GM19025 (cell line): ENCODE results near the gene ATP6V0A1.
"Not testable (repeated sequence)": the region's sequence is repeated elsewhere in the genome, so short reads cannot be mapped to it uniquely, and the experiment has no call there.

Experiments used
- ATAC-seq: cut with Tn5 transposase; IDR thresholded peaks from one replicate; pipeline ENCODE4 v1.9.1; 2021; ENCODE audit warnings: mild to moderate bottlenecking, low read depth, moderate library complexity; ENCODE audit not compliant: unreplicated experiment

Gene ATP6V0A1

DNA sequence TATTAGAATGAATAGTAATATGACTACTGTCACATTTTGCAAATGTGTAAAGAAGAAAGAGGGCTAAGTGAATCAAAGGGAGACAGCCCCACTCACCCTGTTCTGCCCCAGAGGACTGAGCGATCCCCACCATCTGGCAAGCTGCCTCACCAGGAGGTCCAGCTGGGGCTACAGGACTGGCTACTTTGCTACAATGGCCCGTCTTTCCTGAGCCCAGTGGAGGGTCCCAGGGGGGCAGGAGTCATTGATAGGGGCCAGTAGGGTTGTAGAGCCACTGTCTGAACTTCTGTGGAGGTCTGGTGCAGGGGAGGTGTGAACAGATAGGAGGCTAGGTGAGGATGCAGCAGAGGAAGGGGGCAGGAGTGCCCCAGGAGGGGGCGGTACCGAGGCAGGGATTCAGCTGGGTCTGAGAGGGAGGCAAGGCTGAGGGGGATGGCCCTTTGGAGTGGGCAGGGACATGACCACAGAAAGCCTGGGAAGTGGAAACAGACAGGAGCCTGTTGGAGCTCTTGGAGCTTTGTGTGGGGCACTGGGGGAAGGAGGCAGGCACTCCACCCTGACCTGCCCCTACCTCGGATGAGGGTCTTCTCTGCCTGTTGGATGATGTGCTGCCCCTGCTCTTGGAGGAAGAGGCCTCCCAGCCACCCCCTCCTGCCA, 97.4 kb downstream of the ATP6V0A1 start:
- not testable (repeated sequence) for ATAC-seq

DNA sequence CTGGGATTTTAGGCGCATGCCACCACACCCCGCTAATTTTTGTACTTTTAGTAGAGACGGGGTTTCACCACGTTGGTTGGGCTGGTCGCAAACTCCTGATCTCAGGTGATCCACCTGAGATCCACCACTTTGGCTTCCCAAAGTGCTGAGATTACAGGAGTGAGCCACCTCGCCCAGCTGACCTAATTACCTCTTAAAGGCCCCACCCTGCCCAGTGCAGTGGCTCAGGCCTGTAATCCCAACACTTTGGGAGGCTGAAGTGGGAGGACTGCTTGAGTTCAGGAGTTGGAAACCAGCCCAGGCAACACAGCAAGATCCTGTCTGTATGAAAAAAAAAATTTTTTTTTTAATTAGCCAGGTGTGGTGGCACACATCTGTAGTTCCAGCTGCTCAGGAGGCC, 100.4 kb downstream of the ATP6V0A1 start:
- ATAC-seq, result no peak

DNA sequence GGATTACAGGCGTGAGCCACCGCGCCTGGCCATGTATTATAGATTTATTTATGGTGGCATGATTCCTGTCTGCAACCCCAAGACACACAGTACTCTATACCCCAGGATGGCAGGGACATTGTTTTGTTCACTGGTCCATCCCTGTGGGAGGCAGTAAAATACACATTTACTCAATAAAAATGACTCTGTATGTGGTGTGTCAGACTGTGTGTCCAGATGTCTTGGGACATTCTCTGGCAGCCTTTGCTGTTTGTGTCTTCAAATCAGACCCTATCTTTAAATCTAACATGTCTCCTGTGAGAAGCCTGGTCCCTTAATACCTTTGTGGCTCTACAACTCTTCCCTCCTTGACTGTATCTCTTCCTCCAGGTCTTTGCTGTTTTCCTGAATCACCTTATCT, 101.6 kb downstream of the ATP6V0A1 start:
- no peak for ATAC-seq

GRCh38 chr17:42561897-42562387, 103.3 kb downstream of the ATP6V0A1 start, which contains the start of gene COASY:
Gene COASY, plus strand, starts transcription at chr17:42562148. Its CDS starts 475 bp downstream, at chr17:42562623.
- ATAC-seq, result no peak

- no peak for ATAC-seq
Observed at GRCh38 chr17:42562388-42563142, 103.9 kb downstream of the ATP6V0A1 start.

DNA sequence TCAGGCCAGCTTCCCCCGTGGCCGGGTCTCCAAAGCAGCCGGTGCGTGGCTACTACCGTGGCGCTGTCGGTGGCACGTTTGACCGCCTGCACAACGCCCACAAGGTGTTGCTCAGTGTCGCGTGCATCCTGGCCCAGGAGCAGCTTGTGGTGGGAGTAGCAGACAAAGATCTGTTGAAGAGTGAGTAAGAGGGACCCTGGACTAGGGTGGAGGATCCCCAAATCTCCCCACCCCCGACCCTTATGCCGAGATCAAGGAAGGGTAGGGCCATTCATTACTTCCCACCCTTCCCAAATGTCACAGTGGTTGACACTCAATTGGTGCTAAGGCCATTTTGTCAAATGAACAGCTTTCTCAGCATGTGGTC, 104.4 kb downstream of the ATP6V0A1 start:
- ATAC-seq, result no peak

DNA sequence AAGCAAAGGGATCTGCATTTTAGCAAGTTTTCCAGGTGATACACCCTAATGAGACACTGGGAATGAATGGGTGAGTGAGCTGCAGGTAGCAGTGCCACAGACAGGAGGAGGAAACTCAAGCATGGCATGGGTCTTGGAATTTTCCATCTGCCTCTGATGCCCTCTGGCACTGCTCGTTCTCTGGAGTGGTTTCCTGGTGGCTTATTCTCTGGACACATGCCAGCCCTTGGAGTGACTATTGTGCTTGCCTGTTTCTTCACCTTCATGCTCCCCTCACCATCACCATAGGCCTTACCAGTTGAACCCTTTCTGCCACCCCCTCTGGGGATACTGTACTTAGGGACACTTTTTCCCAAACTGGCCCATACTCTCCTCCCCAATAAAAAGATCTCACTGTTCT, 104.9 kb downstream of the ATP6V0A1 start:
- no peak for ATAC-seq

- ATAC-seq, result no peak
Observed at GRCh38 chr17:42563950-42564349, 105.3 kb downstream of the ATP6V0A1 start.

DNA sequence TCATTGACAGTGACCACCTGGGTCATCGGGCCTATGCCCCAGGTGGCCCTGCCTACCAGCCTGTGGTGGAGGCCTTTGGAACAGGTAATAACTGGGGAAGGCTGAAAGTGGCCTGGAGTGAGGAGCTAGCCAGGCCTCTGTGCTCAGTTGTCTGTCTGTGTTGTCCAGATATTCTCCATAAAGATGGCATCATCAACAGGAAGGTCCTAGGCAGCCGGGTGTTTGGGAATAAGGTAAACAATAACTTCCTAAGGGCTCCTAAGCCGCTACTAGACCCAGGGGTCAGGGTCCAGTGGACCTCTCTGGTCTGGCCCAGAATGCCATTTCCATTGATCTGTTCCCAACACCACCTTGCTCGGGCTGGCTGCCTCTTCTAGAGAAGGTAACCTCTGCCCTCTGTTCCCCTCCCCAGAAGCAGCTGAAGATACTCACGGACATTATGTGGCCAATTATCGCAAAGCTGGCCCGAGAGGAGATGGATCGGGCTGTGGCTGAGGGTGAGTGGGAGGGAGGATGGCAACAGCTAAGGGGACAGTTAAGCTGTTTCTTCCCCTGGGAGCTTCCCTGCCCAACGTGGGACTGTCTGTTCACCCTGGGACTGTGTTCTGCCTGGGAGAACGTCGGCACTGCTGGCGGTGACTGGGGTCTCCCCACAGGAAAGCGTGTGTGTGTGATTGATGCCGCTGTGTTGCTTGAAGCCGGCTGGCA, 106.3 kb downstream of the ATP6V0A1 start:
- ATAC-seq, result no peak

DNA sequence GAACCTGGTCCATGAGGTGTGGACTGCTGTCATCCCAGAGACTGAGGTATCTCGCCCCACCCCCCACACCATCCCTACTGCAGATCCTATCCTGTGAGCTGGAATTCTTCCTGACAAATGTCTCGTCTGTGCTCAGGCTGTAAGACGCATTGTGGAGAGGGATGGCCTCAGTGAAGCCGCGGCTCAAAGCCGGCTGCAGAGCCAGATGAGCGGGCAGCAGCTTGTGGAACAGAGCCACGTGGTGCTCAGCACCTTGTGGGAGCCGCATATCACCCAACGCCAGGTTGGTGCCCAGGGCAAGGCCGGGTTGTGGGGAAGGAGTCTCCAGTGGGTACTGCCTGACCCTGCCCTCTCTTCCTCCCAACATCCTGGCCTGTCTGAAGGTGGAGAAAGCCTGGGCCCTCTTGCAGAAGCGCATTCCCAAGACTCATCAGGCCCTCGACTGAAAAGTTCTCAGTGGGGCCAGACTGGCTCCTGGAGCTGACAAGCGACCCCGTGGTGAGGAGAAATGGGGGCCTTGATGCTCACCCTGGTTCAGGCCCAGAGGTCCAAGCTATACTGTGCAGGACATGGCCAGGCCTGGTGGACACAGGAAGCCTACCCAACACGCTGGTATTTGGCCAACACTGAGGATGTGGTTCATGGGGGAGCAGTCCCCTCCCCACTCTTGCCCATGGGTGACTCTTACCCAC, 107.0 kb downstream of the ATP6V0A1 start:
- ATAC-seq, result no peak

DNA sequence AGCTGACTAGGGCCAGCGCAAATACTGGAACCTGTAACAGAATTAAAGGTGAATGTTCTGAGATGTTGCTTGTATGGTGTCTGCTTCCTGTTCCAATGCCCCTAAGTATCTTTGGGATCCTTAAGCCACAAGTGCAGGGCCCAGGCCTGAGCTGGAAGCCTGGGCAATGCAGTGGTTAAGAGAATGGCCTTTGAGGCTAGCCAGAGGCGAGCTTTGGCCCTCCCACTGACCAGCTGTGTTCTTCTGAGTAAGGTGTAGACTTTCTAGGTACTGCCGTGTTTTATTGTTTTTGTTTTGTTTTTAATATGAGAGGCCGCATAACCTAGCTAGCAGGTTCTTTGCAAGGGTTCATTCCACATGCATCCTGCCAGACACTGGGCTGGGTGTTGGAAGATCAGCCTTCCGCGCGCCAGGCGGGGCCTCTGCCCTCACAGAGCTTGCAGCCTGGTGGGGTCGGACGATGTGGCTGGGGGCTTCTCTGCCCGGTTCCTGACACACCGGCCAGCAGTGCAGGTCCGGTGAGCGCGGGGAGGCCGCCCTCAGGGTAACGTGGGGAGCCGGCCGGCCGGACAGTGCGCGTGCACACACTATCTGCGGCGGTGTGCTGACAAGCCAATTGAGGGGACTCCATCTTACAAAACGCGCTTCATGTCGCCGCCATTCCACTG, 107.7 kb downstream of the ATP6V0A1 start:
- ATAC-seq, result no peak

DNA sequence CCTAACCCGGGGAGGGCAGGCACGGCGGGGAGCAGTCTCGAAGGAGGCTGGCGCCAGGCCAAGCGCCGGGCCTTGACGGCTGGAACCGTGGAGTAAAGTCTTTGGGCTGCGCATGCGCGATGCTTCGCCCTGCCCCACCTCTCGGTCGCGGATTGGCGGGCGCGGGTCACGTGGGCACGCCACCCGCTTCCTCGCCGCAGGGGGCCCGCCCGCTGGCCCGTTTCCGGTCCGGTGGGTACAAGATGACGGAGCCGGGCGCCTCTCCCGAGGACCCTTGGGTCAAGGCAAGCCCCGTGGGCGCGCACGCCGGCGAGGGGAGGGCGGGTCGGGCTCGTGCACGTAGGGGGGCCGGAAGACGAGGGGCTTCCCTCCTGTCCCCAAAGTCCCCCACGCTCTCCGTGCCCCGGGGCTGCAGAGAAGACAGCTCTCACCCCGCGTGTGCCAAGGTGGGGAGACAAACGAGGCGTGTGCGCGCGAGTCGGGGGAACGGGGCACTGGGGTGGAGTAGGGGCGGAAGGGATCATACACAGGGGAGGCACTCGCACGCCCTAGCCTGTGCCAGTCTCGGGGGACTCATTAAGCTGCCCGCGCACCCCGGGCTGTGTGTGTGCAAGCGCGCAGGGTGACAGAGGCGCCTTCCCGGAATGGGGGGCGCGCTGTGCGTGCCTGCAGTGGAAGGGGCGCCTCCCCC, 108.3 kb downstream of the ATP6V0A1 start, which contains the start of gene MLX:
MLX (plus strand) TSS at position 218 of the 691 bp plus-strand sequence; CDS start at position 243, 25 bp downstream.
- ATAC-seq, result peak; percentile 68

DNA sequence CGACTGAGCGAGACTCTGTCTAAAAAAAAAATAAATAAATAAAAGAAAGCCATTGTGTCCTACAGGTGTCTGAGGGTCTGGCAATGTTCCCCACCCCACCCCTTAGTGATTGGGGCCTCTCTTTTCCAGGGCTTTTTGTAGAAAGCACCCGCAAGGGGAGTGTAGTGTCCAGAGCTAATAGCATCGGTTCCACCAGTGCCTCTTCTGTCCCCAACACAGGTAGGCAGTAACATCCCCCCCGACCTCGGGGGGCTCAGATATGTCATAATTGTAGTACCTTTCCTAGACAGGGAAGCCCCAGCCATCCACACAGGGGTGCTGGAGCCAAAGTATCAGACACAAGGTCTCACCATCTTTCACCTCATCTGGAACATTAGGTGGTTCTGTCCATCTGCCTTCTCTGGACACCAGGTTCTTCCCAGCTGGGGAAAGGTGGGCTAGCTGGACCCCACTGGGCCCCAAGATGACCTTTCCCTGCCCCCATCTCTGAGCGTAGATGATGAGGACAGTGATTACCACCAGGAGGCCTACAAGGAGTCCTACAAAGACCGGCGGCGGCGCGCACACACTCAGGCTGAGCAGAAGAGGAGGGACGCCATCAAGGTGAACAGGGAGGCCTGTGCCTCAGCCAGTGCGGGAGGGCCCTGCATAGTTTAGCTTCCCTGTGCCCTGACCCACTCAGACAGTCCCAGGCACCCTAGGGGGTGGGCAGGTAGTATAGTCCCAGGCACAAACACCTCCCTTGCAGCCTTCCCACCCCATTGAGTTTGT, 109.8 kb downstream of the ATP6V0A1 start:
- no peak for ATAC-seq

- no peak for ATAC-seq
Observed at GRCh38 chr17:42571435-42572225, 113.0 kb downstream of the ATP6V0A1 start.
